ENCODE measurements around the gene STAT5B.

DNA sequence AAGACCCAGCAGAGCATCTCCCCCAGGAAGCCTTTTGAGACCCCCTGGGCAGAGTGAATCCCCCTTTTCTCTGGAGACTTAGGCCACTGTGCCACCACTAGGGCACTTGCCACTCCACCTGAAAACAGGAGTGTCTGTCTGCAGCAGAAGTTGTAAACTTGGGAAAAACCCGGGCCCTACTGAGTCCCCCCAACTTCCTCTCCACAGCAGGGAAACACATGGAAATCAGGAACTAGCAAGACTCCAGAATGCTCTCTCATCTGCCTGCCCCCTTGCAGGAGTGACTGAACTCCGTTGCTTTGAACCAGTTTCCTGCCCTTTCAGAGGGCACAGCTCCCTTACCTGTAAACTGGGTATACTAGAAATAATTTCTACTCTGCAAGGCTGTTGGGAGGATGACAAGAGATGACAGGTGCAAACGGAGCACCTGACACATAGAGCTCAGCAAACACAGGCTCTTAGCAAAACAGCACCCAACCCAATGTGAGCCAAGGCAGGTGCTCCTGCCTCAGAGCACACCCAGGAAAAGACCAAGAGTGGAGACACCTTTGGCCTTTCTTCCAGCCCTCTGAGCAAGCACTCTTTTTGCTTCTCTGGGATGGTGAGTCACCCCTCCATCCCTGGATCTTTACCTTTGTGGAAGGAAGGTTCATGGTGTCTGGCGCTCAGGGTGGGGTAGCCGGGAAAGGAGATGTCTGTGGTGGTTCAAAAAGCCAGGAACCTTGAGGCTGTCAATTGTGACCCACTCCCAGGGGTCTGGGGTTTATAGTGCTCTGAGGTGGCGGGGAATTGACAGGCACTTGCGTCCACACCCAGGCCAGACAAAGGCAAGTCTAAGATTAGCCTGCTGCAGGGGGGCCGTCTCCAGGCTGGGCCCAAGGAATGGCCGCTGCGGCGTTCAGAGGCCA, 91.2 kb downstream of the STAT5B start, which contains the start of gene HCRT:
- TF ChIP-seq ZNF282 (CRISPR knock-in tag; IDR thresholded peaks at IDR 0.05): no peak
- TF ChIP-seq, protein P1, sequence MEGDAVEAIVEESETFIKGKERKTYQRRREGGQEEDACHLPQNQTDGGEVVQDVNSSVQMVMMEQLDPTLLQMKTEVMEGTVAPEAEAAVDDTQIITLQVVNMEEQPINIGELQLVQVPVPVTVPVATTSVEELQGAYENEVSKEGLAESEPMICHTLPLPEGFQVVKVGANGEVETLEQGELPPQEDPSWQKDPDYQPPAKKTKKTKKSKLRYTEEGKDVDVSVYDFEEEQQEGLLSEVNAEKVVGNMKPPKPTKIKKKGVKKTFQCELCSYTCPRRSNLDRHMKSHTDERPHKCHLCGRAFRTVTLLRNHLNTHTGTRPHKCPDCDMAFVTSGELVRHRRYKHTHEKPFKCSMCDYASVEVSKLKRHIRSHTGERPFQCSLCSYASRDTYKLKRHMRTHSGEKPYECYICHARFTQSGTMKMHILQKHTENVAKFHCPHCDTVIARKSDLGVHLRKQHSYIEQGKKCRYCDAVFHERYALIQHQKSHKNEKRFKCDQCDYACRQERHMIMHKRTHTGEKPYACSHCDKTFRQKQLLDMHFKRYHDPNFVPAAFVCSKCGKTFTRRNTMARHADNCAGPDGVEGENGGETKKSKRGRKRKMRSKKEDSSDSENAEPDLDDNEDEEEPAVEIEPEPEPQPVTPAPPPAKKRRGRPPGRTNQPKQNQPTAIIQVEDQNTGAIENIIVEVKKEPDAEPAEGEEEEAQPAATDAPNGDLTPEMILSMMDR (IDR thresholded peaks at IDR 0.05 in 2 of 3, conservative IDR thresholded peaks at IDR 0.05 in 1 of 3; ENCODE audit: insufficient read depth in 2 of 3, low read depth in 1 of 3, low read length in 3 of 3): no peak
- no peak for TF ChIP-seq ZBTB1 (CRISPR knock-in tag; IDR thresholded peaks at IDR 0.05; ENCODE audit: borderline replicate concordance, low read depth)

Measured in K562 (cell line).